OCI-LY7 (cell line): Measurements from ENCODE around the gene MEF2A. TPM values are rescaled to one million over a fixed set of nuclear protein-coding genes. Genes with fewer than 3 reads are reported as not detected.

ENCODE experiments used
- BruUV-seq: library from RNA; stranded (reverse); fragments of 400-500 nt; replicated peaks from 2 replicates; lab custom pipeline; 2021; lab: Mats Ljungman, UMichigan
- CTCF ChIA-PET: fragments of 300-600 bp; sonication (Branson Sonifier 250); formaldehyde crosslinking; loops from one replicate; lab custom pipeline; 2022; ENCODE audit warnings: antibody characterized with exemption; ENCODE audit not compliant: unreplicated experiment; lab: Charles Lee
- POLR2A ChIA-PET: fragments of 300-600 bp; sonication (Branson Sonifier 250); formaldehyde crosslinking; loops from one replicate; lab custom pipeline; 2022; ENCODE audit warnings: antibody characterized with exemption; lab: Charles Lee
- DNase-seq: peaks from one replicate; pipeline ENCODE4 v3.0.0-alpha.2; 2015; ENCODE audit warnings: low spot score
- H2AFZ ChIP-seq: fragments of 200-600 bp; sonication (generic), shearing (Covaris generic); 2 replicates; pipeline ENCODE4 v1.6.1; 2014; ENCODE audit warnings: mild to moderate bottlenecking, antibody characterized with exemption, low read length, moderate library complexity
- H3K27ac ChIP-seq: fragments of 200-600 bp; sonication (generic); 2 replicates; pipeline ENCODE4 v1.5.1; 2014; ENCODE audit warnings: mixed run types, low read depth, mild to moderate bottlenecking, moderate library complexity, low read length, inconsistent platforms; ENCODE audit not compliant: poor library complexity, severe bottlenecking
- H3K36me3 ChIP-seq: fragments of 200-600 bp; sonication (generic); 2 replicates; pipeline ENCODE4 v1.6.1; 2014; ENCODE audit warnings: mild to moderate bottlenecking, antibody characterized with exemption, low read length, moderate library complexity, mixed read lengths; ENCODE audit not compliant: insufficient read depth
- H3K4me1 ChIP-seq: fragments of 200-600 bp; sonication (generic); 2 replicates; pipeline ENCODE4 v1.5.1; 2014; ENCODE audit warnings: mild to moderate bottlenecking, low read length; ENCODE audit not compliant: insufficient read depth, poor library complexity, severe bottlenecking
- H3K4me2 ChIP-seq: fragments of 200-600 bp; sonication (generic); 2 replicates; pipeline ENCODE4 v1.6.1; 2014; ENCODE audit warnings: mild to moderate bottlenecking, low read length
- H3K4me3 ChIP-seq: fragments of 200-600 bp; sonication (generic); 2 replicates; pipeline ENCODE4 v1.5.1; 2014; ENCODE audit warnings: mild to moderate bottlenecking, low read depth, low read length; ENCODE audit not compliant: poor library complexity, severe bottlenecking
- H3K79me2 ChIP-seq: fragments of 200-600 bp; sonication (generic); 2 replicates; pipeline ENCODE4 v1.6.1; 2016; ENCODE audit warnings: low read depth, mild to moderate bottlenecking, low read length, moderate library complexity, mixed read lengths; ENCODE audit not compliant: insufficient read depth
- H3K9me2 ChIP-seq: fragments of 200-600 bp; sonication (generic); 2 replicates; pipeline ENCODE4 v1.6.1; 2016; ENCODE audit warnings: mild to moderate bottlenecking, low read length, mixed read lengths; ENCODE audit not compliant: insufficient read depth
- H3K9me3 ChIP-seq: fragments of 200-600 bp; sonication (generic); 2 replicates; pipeline ENCODE4 v1.6.1; 2014; ENCODE audit warnings: mild to moderate bottlenecking, mixed run types, low read length, mixed read lengths
- H4K20me1 ChIP-seq: fragments of 200-600 bp; sonication (generic); 2 replicates; pipeline ENCODE4 v1.6.1; 2014; ENCODE audit warnings: mild to moderate bottlenecking, antibody characterized with exemption, low read length, moderate library complexity, mixed read lengths; ENCODE audit not compliant: insufficient read depth
- EZH2phosphoT487 ChIP-seq: fragments of 200-600 bp; sonication (generic); IDR thresholded peaks from 2 replicates; pipeline ENCODE4 v1.6.1; 2018; ENCODE audit warnings: low read depth, borderline replicate concordance, mild to moderate bottlenecking, mixed run types, antibody characterized with exemption, low read length, moderate library complexity, mixed read lengths
- intact Hi-C: fragments of 100-400 bp; cut with micrococcal nuclease; formaldehyde crosslinking; loops from one replicate; pipeline ENCODE4 v1.10.0; 2022; ENCODE audit not compliant: unreplicated experiment
- total RNA-seq, 2 experiments: library from RNA; depleted of rRNA in 1 of 2; stranded (reverse); fragments of >200 nt in 1 of 2; shearing (Covaris generic) in 1 of 2; gene quantifications; 2 replicates each; pipeline ENCODE4 v1.2.3, GENCODE V29; 2014 to 2022
- TF ChIP-seq, protein P1 (sequence below): fragments of 200-600 bp; sonication (generic); conservative IDR thresholded peaks from 2 replicates; pipeline ENCODE4 v1.5.1; 2014; ENCODE audit warnings: mild to moderate bottlenecking, antibody characterized with exemption, low read length, moderate library complexity, mixed read lengths

MEF2A gene
- total RNA-seq, 2 experiments from 2014 or later: 28.0 to 38.2 TPM

DNA sequence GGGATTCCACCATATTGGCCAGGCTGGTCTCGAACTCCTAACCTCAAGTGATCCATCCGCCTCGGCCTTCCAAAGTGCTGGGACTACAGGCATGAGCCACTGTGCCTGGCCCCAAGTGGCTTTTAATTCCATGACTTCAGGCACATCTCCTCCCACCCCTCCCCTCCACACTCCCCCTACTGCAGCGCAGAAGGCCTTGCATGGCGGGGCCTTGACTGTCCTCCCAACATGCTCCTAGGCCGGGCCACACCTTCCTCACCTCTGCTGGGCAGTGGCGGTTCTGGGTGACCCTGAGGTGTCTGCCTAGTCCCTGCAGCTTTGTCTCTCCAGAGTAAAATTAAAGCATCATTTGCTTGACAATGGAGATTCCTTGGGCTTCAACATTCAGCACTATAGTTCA, 160.5 kb downstream of the MEF2A start:
- no peak for DNase-seq
- peaks cover under 1% of the 10 kb centered on the region for H3K4me1 ChIP-seq
- no peak overlapping the region for H3K4me3 ChIP-seq
- no peaks in the 10 kb centered on the region for H3K9me2 ChIP-seq
- H3K36me3 ChIP-seq: no peaks in the 10 kb centered on the region
- TF ChIP-seq EZH2phosphoT487: no peak
- TF ChIP-seq, protein P1, sequence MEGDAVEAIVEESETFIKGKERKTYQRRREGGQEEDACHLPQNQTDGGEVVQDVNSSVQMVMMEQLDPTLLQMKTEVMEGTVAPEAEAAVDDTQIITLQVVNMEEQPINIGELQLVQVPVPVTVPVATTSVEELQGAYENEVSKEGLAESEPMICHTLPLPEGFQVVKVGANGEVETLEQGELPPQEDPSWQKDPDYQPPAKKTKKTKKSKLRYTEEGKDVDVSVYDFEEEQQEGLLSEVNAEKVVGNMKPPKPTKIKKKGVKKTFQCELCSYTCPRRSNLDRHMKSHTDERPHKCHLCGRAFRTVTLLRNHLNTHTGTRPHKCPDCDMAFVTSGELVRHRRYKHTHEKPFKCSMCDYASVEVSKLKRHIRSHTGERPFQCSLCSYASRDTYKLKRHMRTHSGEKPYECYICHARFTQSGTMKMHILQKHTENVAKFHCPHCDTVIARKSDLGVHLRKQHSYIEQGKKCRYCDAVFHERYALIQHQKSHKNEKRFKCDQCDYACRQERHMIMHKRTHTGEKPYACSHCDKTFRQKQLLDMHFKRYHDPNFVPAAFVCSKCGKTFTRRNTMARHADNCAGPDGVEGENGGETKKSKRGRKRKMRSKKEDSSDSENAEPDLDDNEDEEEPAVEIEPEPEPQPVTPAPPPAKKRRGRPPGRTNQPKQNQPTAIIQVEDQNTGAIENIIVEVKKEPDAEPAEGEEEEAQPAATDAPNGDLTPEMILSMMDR: no peak
- ChIA-PET POLR2A (interaction anchor here (1.5 kb wide), 1 partner anchor 472 kb away, joined by 4 read pairs; no protein-coding TSS in a partner anchor), CTCF (no interaction called here)
- H3K27ac ChIP-seq: no peak overlapping the region
- no peak overlapping the region for H2AFZ ChIP-seq
- BruUV-seq: no TSS peak
- H3K79me2 ChIP-seq: no peaks in the 10 kb centered on the region
- no peaks in the 10 kb centered on the region for H4K20me1 ChIP-seq
- intact Hi-C loops: no loop called here
- H3K4me2 ChIP-seq: no peak overlapping the region
- no peaks in the 10 kb centered on the region for H3K9me3 ChIP-seq

GRCh38 chr15:99727330-99727729, 161.5 kb downstream of the MEF2A start:
- Histone ChIP-seq H3K79me2 (no peaks in the 10 kb centered on the region), H4K20me1 (no peaks in the 10 kb centered on the region), H3K9me2 (no peaks in the 10 kb centered on the region), H3K4me3 (no peak overlapping the region), H3K36me3 (no peaks in the 10 kb centered on the region), H3K9me3 (no peaks in the 10 kb centered on the region), H3K27ac (no peak overlapping the region), H2AFZ (no peak overlapping the region), H3K4me2 (no peak overlapping the region), H3K4me1 (no peaks in the 10 kb centered on the region)
- no TSS peak for BruUV-seq
- intact Hi-C loops: no loop called here
- CTCF ChIA-PET: no interaction called here
- no peak for DNase-seq
- TF ChIP-seq, protein P1: no peak
- no peak for TF ChIP-seq EZH2phosphoT487
- POLR2A ChIA-PET: no interaction called here

- no peaks in the 10 kb centered on the region for H3K9me3 ChIP-seq
- no peak overlapping the region for H3K4me3 ChIP-seq
- no peaks in the 10 kb centered on the region for H3K79me2 ChIP-seq
- no peak for DNase-seq
- H3K4me2 ChIP-seq: no peak overlapping the region
- H3K4me1 ChIP-seq: no peaks in the 10 kb centered on the region
- H2AFZ ChIP-seq: no peak overlapping the region
- CTCF ChIA-PET: no interaction called here
- no peaks in the 10 kb centered on the region for H3K9me2 ChIP-seq
- intact Hi-C loops: no loop called here
- H3K36me3 ChIP-seq: no peaks in the 10 kb centered on the region
- H4K20me1 ChIP-seq: no peaks in the 10 kb centered on the region
- no peak overlapping the region for H3K27ac ChIP-seq
- BruUV-seq: no TSS peak
- no peak for TF ChIP-seq EZH2phosphoT487
- TF ChIP-seq, protein P1: no peak
- POLR2A ChIA-PET: no interaction called here
These were observed 161.9 kb downstream of the MEF2A start for GRCh38 chr15:99727733-99728132.
